Lower lobe of right lung (tissue), 2 donors: ENCODE results near the gene KLF16. TPM values are rescaled to one million over a fixed set of nuclear protein-coding genes. Genes with fewer than 3 reads are reported as not detected.
A peak's percentile ranks its signal among the peaks of the same experiment; 100 is the strongest.

Experiments
- ATAC-seq, 2 donors: fragments of 200-7000 bp; cut with Tn5 transposase; one replicate each; pipeline ENCODE4 v1.9.1; 2020 to 2022; ENCODE audit warnings: mild to moderate bottlenecking in 2 of 2, moderate library complexity in 2 of 2
- DNase-seq: peaks from one replicate; pipeline ENCODE4 v3.0.0-alpha.2; 2020
- H3K27ac ChIP-seq: fragments of 200-600 bp; one replicate; pipeline ENCODE4 v1.8.0; 2022
- H3K27me3 ChIP-seq: fragments of 200-600 bp; one replicate; pipeline ENCODE4 v1.8.0; 2022; ENCODE audit warnings: low read depth
- H3K36me3 ChIP-seq: fragments of 200-600 bp; one replicate; pipeline ENCODE4 v1.8.0; 2022; ENCODE audit warnings: mild to moderate bottlenecking
- H3K4me1 ChIP-seq: fragments of 200-600 bp; one replicate; pipeline ENCODE4 v1.8.0; 2022
- H3K4me3 ChIP-seq: fragments of 200-600 bp; one replicate; pipeline ENCODE4 v1.8.0; 2022; ENCODE audit warnings: mild to moderate bottlenecking
- H3K9me3 ChIP-seq: fragments of 200-600 bp; one replicate; pipeline ENCODE4 v1.8.0; 2022
- CTCF ChIP-seq: fragments of 200-600 bp; IDR thresholded peaks from one replicate; pipeline ENCODE4 v1.8.0; 2022; ENCODE audit warnings: antibody characterized with exemption, mild to moderate bottlenecking
- intact Hi-C: fragments of 100-400 bp; cut with DNase I; formaldehyde crosslinking; loops from one replicate; pipeline ENCODE4 v1.11.0; 2022
- total RNA-seq: library from RNA; stranded (reverse); fragmentation: NEBNext Ultra II Directional; extraction: Animal tissue kit (Norgen Biotek cat#: 25700); gene quantifications from one replicate; pipeline ENCODE4 v1.2.1, GENCODE V29; 2021
- donor health status: DM: no; HTN: yes; CAD: no; lungs with severe emphysema.

KLF16 gene
- total RNA-seq, 1 donor from 2014 or later = 22.2 TPM

GRCh38 chr19:1868971-1869370, 5.6 kb upstream of the KLF16 start:
- no peaks in the 10 kb centered on the region for H3K9me3 ChIP-seq
- no peak for ATAC-seq
- no peak for TF ChIP-seq CTCF
- intact Hi-C loops = no loop called here
- no peak overlapping the region for H3K27ac ChIP-seq
- DNase-seq = no peak
- H3K36me3 ChIP-seq = peaks cover 27% of the 10 kb centered on the region
- H3K4me1 ChIP-seq = peaks cover 39% of the 10 kb centered on the region
- no peak overlapping the region for H3K4me3 ChIP-seq
- no peaks in the 10 kb centered on the region for H3K27me3 ChIP-seq

- H3K27me3 ChIP-seq = no peaks in the 10 kb centered on the region
- H3K27ac ChIP-seq = no peak overlapping the region
- no peak for TF ChIP-seq CTCF
- H3K4me3 ChIP-seq = no peak overlapping the region
- H3K4me1 ChIP-seq = peaks cover 24% of the 10 kb centered on the region
- DNase-seq = no peak
- ATAC-seq = no peak
- peaks cover 22% of the 10 kb centered on the region for H3K36me3 ChIP-seq
- no peaks in the 10 kb centered on the region for H3K9me3 ChIP-seq
- intact Hi-C loops = no loop called here
Measured at GRCh38 chr19:1867349-1867724, 4.0 kb upstream of the KLF16 start.

GRCh38 chr19:1866693-1867348, 3.4 kb upstream of the KLF16 start:
- Histone ChIP-seq H3K27me3 (no peaks in the 10 kb centered on the region), H3K4me1 (peaks cover 24% of the 10 kb centered on the region), H3K36me3 (peaks cover 17% of the 10 kb centered on the region), H3K4me3 (no peak overlapping the region), H3K9me3 (no peaks in the 10 kb centered on the region), H3K27ac (no peak overlapping the region)
- intact Hi-C loops = no loop called here
- DNase-seq (no peak), ATAC-seq (no peak)
- TF ChIP-seq CTCF = no peak

GRCh38 chr19:1865172-1866010, 2.0 kb upstream of the KLF16 start:
- Histone ChIP-seq H3K27ac (peak overlapping the region; percentile 90), H3K4me1 (peaks cover 29% of the 10 kb centered on the region), H3K27me3 (no peaks in the 10 kb centered on the region), H3K36me3 (peaks cover 4% of the 10 kb centered on the region), H3K4me3 (peak overlapping the region; percentile 80), H3K9me3 (no peaks in the 10 kb centered on the region)
- ATAC-seq = no peak
- TF ChIP-seq CTCF = no peak
- DNase-seq = peak; percentile 45
- intact Hi-C loops = no loop called here

GRCh38 chr19:1864480-1865171, 1.2 kb upstream of the KLF16 start:
- intact Hi-C loops = no loop called here
- H3K4me3 ChIP-seq = peak overlapping the region; percentile 80
- H3K36me3 ChIP-seq = no peaks in the 10 kb centered on the region
- peaks cover 36% of the 10 kb centered on the region for H3K4me1 ChIP-seq
- DNase-seq (peak; percentile 86), ATAC-seq (peak; percentile 82)
- H3K9me3 ChIP-seq = no peaks in the 10 kb centered on the region
- no peaks in the 10 kb centered on the region for H3K27me3 ChIP-seq
- peak; percentile 79 for TF ChIP-seq CTCF
- peak overlapping the region; percentile 90 for H3K27ac ChIP-seq
